ENCODE measurements around the gene CC2D2A. TPM values are rescaled to one million over a fixed set of nuclear protein-coding genes. Genes with fewer than 3 reads are reported as not detected.

The CC2D2A gene
- total and polyA plus RNA-seq, 4 donors = 9.2 to 63.7 (median 24.8) TPM

DNA sequence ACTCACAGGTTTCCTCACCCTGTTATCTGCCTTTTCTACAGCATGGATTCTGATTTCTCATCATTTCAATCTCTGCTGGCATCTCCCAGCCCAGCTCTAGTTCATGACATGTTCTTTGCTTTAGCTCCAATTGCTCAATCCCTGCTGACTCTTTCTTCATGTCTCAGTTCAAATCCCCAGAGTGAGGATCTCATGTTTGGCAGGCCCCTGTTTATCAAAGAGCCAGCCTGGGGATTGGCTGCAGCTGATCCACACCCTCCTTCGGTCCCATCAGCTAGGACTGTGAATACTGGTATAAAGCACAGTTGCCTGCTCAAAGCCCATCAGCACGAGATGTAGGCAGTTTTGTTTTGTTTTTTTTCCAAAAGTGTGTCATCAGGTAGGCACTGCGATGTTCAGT is 14.4 kb upstream of the CC2D2A start:
- WGBS, 2 donors = 79 to 85% methylated on average over 3 of the region's 3 CpGs
- peak overlapping the region in 1 of 2 donors; percentile 43 for H3K27ac ChIP-seq (ENCODE audit: low read depth in 1 of 2, low read length in 1 of 2)

DNA sequence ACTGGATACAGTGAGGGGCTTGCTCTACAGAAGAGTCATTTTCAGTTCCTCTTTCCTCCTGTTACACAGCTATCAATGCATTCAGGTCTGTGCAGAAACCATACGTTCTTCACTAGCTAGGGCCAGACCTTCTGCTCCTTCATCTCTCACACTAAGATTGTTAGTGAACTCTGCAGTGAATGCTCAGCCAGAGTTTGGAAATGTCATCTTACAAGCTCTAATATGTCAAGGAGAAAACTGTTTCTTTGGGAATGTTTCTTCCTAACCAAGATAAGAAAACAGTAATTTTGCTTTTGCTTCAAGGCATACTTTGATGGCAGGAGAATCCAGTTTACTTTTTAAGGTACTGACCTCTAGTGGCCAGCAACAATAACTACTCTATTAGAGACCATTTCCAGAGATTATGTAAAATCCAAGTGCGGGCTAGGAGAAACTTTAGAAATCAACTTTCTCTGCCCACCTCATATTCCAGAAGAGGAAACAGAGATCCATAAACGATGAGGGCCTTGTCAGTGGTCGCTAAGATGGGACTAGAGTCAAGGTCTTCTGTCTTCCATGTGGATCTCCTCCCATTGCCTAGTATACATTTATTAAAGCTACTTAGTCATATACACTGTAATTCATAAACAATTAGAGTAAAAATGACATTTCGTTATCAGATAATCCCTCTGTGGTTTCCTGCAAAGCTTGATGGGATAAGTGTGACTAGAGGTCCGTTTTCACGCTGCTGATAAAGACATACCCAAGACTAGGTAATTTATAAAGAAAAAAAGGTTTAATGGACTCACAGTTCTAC is 12.1 kb upstream of the CC2D2A start:
- ATAC-seq (ENCODE audit: insufficient read depth, low FRiP score) (peak; percentile 83), DNase-seq (peak in 2 of 3 donors; percentile 85 to 86)
- Histone ChIP-seq H3K4me3 (no peak overlapping the region), H3K36me3 (ENCODE audit: control insufficient read depth in 4 of 4, insufficient read depth in 4 of 4, low read length in 4 of 4) (no peaks in the 10 kb centered on the region), H3K9ac (ENCODE audit: insufficient read depth in 1 of 2, low read length in 2 of 2) (peak overlapping the region in 1 of 2 donors; percentile 70), H3K27ac (ENCODE audit: low read depth in 1 of 2, low read length in 1 of 2) (no peak overlapping the region), H3K27me3 (ENCODE audit: control insufficient read depth in 3 of 3, insufficient read depth in 3 of 3, low read length in 2 of 3) (no peaks in the 10 kb centered on the region), H3K4me1 (ENCODE audit: control insufficient read depth in 5 of 5, insufficient read depth in 5 of 5, low read length in 5 of 5) (peaks cover 0 to 8% (median 4%) of the 10 kb centered on the region in 5 donors), H3K9me3 (ENCODE audit: control insufficient read depth in 4 of 4, insufficient read depth in 3 of 4, low read length in 3 of 4) (no peaks in the 10 kb centered on the region)
- WGBS, 2 donors = 25 to 26% methylated on average over 7 of the region's 7 CpGs
- TF ChIP-seq, protein P1, sequence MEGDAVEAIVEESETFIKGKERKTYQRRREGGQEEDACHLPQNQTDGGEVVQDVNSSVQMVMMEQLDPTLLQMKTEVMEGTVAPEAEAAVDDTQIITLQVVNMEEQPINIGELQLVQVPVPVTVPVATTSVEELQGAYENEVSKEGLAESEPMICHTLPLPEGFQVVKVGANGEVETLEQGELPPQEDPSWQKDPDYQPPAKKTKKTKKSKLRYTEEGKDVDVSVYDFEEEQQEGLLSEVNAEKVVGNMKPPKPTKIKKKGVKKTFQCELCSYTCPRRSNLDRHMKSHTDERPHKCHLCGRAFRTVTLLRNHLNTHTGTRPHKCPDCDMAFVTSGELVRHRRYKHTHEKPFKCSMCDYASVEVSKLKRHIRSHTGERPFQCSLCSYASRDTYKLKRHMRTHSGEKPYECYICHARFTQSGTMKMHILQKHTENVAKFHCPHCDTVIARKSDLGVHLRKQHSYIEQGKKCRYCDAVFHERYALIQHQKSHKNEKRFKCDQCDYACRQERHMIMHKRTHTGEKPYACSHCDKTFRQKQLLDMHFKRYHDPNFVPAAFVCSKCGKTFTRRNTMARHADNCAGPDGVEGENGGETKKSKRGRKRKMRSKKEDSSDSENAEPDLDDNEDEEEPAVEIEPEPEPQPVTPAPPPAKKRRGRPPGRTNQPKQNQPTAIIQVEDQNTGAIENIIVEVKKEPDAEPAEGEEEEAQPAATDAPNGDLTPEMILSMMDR (IDR thresholded peaks at IDR 0.05; ENCODE audit: control extremely low read depth, extremely low read depth) = peak; percentile 46

More for the DNA sequence above, 14.4 kb upstream of the CC2D2A start:
- Histone ChIP-seq H3K27me3 (ENCODE audit: control insufficient read depth in 3 of 3, insufficient read depth in 3 of 3, low read length in 2 of 3) (no peaks in the 10 kb centered on the region), H3K4me3 (no peak overlapping the region), H3K9ac (ENCODE audit: insufficient read depth in 1 of 2, low read length in 2 of 2) (no peak overlapping the region), H3K4me1 (ENCODE audit: control insufficient read depth in 5 of 5, insufficient read depth in 5 of 5, low read length in 5 of 5) (peaks cover 0 to 23% (median 10%) of the 10 kb centered on the region in 5 donors), H3K36me3 (ENCODE audit: control insufficient read depth in 4 of 4, insufficient read depth in 4 of 4, low read length in 4 of 4) (no peaks in the 10 kb centered on the region), H3K9me3 (ENCODE audit: control insufficient read depth in 4 of 4, insufficient read depth in 3 of 4, low read length in 3 of 4) (no peaks in the 10 kb centered on the region)
- DNase-seq (peak in 2 of 3 donors; percentile 15 to 56), ATAC-seq (ENCODE audit: insufficient read depth, low FRiP score) (no peak)
- TF ChIP-seq, protein P1 (IDR thresholded peaks at IDR 0.05; ENCODE audit: control extremely low read depth, extremely low read depth) = no peak

DNA sequence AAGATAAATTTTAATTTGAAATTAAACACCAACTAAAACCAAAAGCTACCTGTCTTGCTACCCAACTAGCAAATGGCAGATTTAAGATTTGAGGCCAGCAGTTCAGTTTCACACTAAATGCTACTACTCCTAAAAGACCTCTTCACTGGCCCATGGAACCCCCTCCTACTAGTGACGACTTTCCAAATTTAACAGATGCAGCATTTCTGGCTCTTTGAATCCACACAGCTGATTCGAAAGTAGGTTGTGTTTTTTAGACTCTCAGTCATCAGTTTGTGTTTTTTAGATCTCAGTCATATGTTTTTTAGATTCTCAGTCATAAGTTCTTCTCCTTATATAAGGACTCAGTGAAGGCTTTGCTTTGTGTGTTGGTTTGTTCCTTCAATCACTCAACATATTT is 11.1 kb upstream of the CC2D2A start:
- Histone ChIP-seq H3K9ac (ENCODE audit: insufficient read depth in 1 of 2, low read length in 2 of 2) (no peak overlapping the region), H3K4me3 (no peak overlapping the region), H3K4me1 (ENCODE audit: control insufficient read depth in 5 of 5, insufficient read depth in 5 of 5, low read length in 5 of 5) (peaks cover 0 to 8% (median 4%) of the 10 kb centered on the region in 5 donors), H3K36me3 (ENCODE audit: control insufficient read depth in 4 of 4, insufficient read depth in 4 of 4, low read length in 4 of 4) (no peaks in the 10 kb centered on the region), H3K9me3 (ENCODE audit: control insufficient read depth in 4 of 4, insufficient read depth in 3 of 4, low read length in 3 of 4) (no peaks in the 10 kb centered on the region), H3K27me3 (ENCODE audit: control insufficient read depth in 3 of 3, insufficient read depth in 3 of 3, low read length in 2 of 3) (no peaks in the 10 kb centered on the region), H3K27ac (ENCODE audit: low read depth in 1 of 2, low read length in 1 of 2) (no peak overlapping the region)
- TF ChIP-seq, protein P1 (IDR thresholded peaks at IDR 0.05; ENCODE audit: control extremely low read depth, extremely low read depth) = no peak
- ATAC-seq (ENCODE audit: insufficient read depth, low FRiP score) (no peak), DNase-seq (no peak)
- WGBS, 2 donors = 65 to 85% methylated on average over 2 of the region's 2 CpGs

Measured in lung (tissue), 12 donors.